H7 (cell line): ENCODE data around the gene SLC9B2. TPM values are rescaled to one million over a fixed set of nuclear protein-coding genes. Genes with fewer than 3 reads are reported as not detected.

ENCODE experiments used
- DNase-seq: peaks from one replicate; pipeline ENCODE4 v3.0.0; 2012
- H3K27me3 ChIP-seq: 2 replicates; pipeline ENCODE4 v1.6.0; 2011; ENCODE audit warnings: mild to moderate bottlenecking, low read length; ENCODE audit not compliant: control insufficient read depth, insufficient read depth
- H3K36me3 ChIP-seq: replicated peaks from 2 replicates; pipeline ENCODE4 v1.5.1; 2011; ENCODE audit warnings: low read length; ENCODE audit not compliant: control insufficient read depth, insufficient read depth
- H3K4me3 ChIP-seq: 2 replicates; pipeline ENCODE4 v1.5.1; 2011; ENCODE audit warnings: low read depth, mild to moderate bottlenecking, control low read depth, low read length, moderate library complexity; ENCODE audit not compliant: insufficient read depth
- total RNA-seq: library from RNA; depleted of rRNA; stranded (reverse); fragments of >200 nt; shearing (Covaris generic); gene quantifications from 2 replicates; pipeline ENCODE4 v1.2.3, GENCODE V29; 2014

Gene SLC9B2
- total RNA-seq, 1 experiment from 2014 or later = 3.4 TPM

DNA sequence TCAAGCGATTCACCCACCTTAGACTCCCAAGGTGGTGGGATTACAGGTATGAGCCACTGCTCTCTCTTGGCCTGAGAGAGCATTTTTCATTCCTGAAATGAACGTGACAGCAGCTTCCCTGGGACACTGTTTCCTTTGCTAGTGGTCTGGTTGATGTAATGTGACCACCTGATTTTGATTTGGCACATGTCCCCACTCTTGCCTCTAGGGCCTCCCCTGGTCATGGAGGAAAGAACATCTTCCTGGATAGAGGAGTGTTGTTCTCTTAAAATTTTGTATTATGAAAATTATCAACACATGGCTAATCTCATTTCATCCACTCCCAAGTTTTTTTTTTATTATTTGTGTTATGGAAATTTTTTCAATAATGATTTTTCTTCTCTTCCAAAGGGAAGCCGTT is 23.8 kb downstream of the SLC9B2 start:
- H3K36me3 ChIP-seq = no peaks in the 10 kb centered on the region

GRCh38 chr4:103052145-103052544 is 24.4 kb downstream of the SLC9B2 start:
- Histone ChIP-seq H3K36me3 (no peaks in the 10 kb centered on the region), H3K4me3 (no peak overlapping the region), H3K27me3 (no peaks in the 10 kb centered on the region)
- DNase-seq = no peak

More for the DNA sequence above, 23.8 kb downstream of the SLC9B2 start:
- no peak for DNase-seq
- no peak overlapping the region for H3K4me3 ChIP-seq
- no peaks in the 10 kb centered on the region for H3K27me3 ChIP-seq

DNA sequence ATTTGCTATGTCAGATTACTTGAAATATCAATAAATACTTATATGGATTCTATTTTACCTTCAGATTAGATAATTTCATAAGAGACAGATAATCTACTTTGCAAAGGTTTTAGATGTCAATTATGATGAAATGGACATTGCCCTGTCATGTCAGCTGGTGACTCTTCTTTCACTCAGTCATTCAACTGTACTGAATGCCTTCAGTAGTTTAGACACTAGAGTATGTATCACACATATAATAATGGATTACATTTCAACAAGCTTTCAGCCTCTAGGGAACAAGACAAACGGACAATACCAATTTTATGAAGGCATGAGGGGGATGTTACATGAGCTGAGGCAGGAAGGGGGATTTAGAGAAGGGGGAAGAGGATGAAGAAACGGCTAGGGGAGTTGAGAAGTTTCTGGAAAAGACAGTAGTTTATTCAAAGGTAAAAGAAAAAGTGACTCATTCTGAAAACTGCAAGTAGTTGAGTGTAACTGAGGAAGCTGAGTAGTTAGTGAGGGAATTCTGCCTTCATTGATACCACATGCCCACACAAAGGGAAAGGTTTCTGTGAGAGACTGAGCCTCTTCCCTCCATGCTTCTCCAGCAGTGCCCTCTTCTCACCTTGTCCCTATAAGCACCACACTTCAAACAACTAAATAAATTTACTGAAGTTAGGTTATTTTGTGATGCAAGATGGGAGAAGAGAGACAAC is 25.7 kb downstream of the SLC9B2 start:
- no peaks in the 10 kb centered on the region for H3K27me3 ChIP-seq
- H3K4me3 ChIP-seq = no peak overlapping the region
- no peak for DNase-seq
- H3K36me3 ChIP-seq = no peaks in the 10 kb centered on the region

- peak; percentile 37 for DNase-seq
Measured at GRCh38 chr4:103046416-103047290, 29.9 kb downstream of the SLC9B2 start.

DNA sequence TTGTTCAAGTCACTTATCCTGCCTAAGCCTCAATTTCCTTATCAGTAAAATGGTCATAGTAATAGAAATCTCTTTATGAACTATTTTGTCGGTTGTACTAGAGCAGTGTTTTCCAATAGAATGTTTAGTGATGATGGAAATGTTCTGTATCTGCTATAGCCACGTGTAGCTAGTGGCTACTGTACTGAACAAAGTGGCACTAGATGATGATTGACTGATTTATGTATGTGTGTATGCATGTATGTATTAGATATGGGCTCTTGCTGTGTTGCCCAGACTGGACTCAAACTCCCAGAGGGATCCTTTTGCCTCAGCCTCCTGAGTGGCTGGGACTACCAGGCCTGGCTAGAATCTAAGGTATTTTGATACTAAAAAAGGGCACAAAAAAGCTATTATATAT is 32.4 kb downstream of the SLC9B2 start:
- no peak overlapping the region for H3K4me3 ChIP-seq
- DNase-seq = no peak
- no peaks in the 10 kb centered on the region for H3K36me3 ChIP-seq
- H3K27me3 ChIP-seq = no peaks in the 10 kb centered on the region

More at GRCh38 chr4:103046416-103047290, 29.9 kb downstream of the SLC9B2 start:
- no peaks in the 10 kb centered on the region for H3K36me3 ChIP-seq
- H3K4me3 ChIP-seq = no peak overlapping the region
- no peaks in the 10 kb centered on the region for H3K27me3 ChIP-seq

GRCh38 chr4:103036169-103036568 is 40.4 kb downstream of the SLC9B2 start:
- no peaks in the 10 kb centered on the region for H3K36me3 ChIP-seq
- DNase-seq = no peak
- H3K4me3 ChIP-seq = no peak overlapping the region
- no peaks in the 10 kb centered on the region for H3K27me3 ChIP-seq

- no peaks in the 10 kb centered on the region for H3K36me3 ChIP-seq
- no peaks in the 10 kb centered on the region for H3K27me3 ChIP-seq
- peak; percentile 44 for DNase-seq
- no peak overlapping the region for H3K4me3 ChIP-seq
Measured at GRCh38 chr4:103032574-103032973, 44.0 kb downstream of the SLC9B2 start.

GRCh38 chr4:103030791-103031190 is 45.8 kb downstream of the SLC9B2 start:
- DNase-seq = no peak
- Histone ChIP-seq H3K36me3 (no peaks in the 10 kb centered on the region), H3K4me3 (no peak overlapping the region), H3K27me3 (no peaks in the 10 kb centered on the region)

GRCh38 chr4:103029300-103029699 is 47.3 kb downstream of the SLC9B2 start:
- no peak for DNase-seq
- no peaks in the 10 kb centered on the region for H3K27me3 ChIP-seq
- H3K36me3 ChIP-seq = no peaks in the 10 kb centered on the region
- H3K4me3 ChIP-seq = no peak overlapping the region

- no peaks in the 10 kb centered on the region for H3K27me3 ChIP-seq
- DNase-seq = no peak
- H3K36me3 ChIP-seq = no peaks in the 10 kb centered on the region
- H3K4me3 ChIP-seq = no peak overlapping the region
Measured at GRCh38 chr4:103026868-103027267, 49.7 kb downstream of the SLC9B2 start.

- no peak for DNase-seq
Measured at GRCh38 chr4:103024996-103025395, 51.6 kb downstream of the SLC9B2 start.

GRCh38 chr4:103021120-103021519 is 55.4 kb downstream of the SLC9B2 start:
- Histone ChIP-seq H3K36me3 (no peaks in the 10 kb centered on the region), H3K4me3 (no peak overlapping the region), H3K27me3 (no peaks in the 10 kb centered on the region)
- no peak for DNase-seq

More at GRCh38 chr4:103024996-103025395, 51.6 kb downstream of the SLC9B2 start:
- H3K36me3 ChIP-seq = no peaks in the 10 kb centered on the region
- no peaks in the 10 kb centered on the region for H3K27me3 ChIP-seq
- no peak overlapping the region for H3K4me3 ChIP-seq

DNA sequence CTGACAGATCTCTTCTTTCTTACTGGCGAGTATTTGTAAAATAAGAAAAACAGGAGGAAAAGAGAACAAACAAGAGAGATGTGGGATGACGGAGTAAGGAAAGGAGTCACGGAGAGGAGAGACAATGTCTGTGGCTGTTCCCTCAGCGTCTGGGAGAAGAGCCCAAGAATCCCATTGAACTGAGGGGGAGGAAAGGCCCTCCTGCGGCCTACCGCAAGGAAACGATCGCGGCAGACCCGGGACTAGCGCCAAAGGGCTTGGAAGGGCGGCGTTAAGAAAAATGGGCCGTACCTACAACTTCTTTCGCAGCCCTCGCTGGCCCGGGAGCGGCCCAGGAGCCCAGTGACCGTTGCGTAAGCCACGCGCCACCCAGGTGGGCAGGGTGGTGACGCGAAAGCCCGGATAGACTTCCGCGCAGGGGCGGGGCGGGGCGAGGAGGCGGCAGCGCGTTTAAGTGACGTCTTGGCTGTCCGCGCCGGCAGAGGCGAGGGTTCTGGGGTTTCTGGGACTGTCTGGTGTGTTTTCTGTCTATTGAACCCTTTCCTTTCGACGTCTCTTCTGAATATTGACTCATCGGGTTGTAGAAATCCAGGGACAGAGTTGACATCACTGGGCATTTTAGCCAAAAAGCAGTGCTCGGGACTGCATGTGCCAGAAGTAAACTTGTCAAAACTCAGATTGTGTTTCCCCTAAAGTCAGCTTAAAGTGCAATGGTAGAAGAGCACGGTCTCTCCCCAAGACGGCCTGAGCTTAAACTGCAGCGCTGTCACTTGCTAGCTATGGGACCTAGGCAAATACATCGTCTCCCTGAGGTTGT is 57.0 kb downstream of the SLC9B2 start, which contains the start of gene SLC9B1:
Gene SLC9B1 (minus strand): TSS at position 398 of the 817 bp plus-strand sequence. CDS start 27,994 bp downstream, outside the sequence.
- DNase-seq = peak; percentile 87
- Histone ChIP-seq H3K4me3 (peak within 1 kb of the TSS; percentile 41; the same call in 1 of the 2 replicates), H3K27me3 (no peaks in the 10 kb centered on the region), H3K36me3 (no peaks in the 10 kb centered on the region)
